Fibroblast of mammary gland (primary cell): Measurements from ENCODE around the gene BTBD2.

Source experiments
- DNase-seq: peaks from one replicate; pipeline ENCODE4 v3.0.0-alpha.2; 2010; ENCODE audit warnings: low read depth
- H3K4me3 ChIP-seq: 2 replicates; pipeline ENCODE4 v1.5.1; 2011; ENCODE audit warnings: low read depth, mild to moderate bottlenecking, low read length, moderate library complexity; ENCODE audit not compliant: control insufficient read depth
- CTCF ChIP-seq: conservative IDR thresholded peaks from 2 replicates; pipeline ENCODE4 v1.5.1; 2011; ENCODE audit warnings: low read depth, low read length, inconsistent platforms; ENCODE audit not compliant: control insufficient read depth, insufficient read depth

Gene BTBD2

GRCh38 chr19:1936430-1936829, 79.1 kb downstream of the BTBD2 start:
- DNase-seq = no peak
- no peak for TF ChIP-seq CTCF
- H3K4me3 ChIP-seq = no peak overlapping the region

- no peak overlapping the region for H3K4me3 ChIP-seq
- no peak for TF ChIP-seq CTCF
- peak; percentile 52 for DNase-seq
Observed at GRCh38 chr19:1935484-1936208, 79.9 kb downstream of the BTBD2 start.
